Pancreas (tissue), 10 donors: Measurements from ENCODE around the gene DCP1A. TPM values are rescaled to one million over a fixed set of nuclear protein-coding genes. Genes with fewer than 3 reads are reported as not detected.

Experiments
- ATAC-seq, 4 donors: fragments of 200-7000 bp; cut with Tn5 transposase; one replicate each; pipeline versions ENCODE4 v1.8.0 to v1.9.1; 2020; ENCODE audit warnings: mild to moderate bottlenecking in 4 of 4, moderate library complexity in 4 of 4
- DNase-seq, 6 donors: peaks; one replicate each; pipeline ENCODE4 v3.0.0-alpha.2; 2020
- FAIRE-seq: peaks from 2 replicates; lab custom pipeline; 2012; peaks lifted over from hg19 to GRCh38; lab: Jason Lieb, UNC
- H3K27ac ChIP-seq, 4 donors: fragments of 200-600 bp; sonication (generic); 1 replicate in 3 of 4; 2 replicates in 1 of 4; pipeline versions ENCODE4 v1.5.0 to v1.8.0; 2020
- H3K27me3 ChIP-seq, 4 donors: fragments of 200-600 bp; one replicate each; pipeline ENCODE4 v1.8.0; 2021
- H3K36me3 ChIP-seq, 3 donors: fragments of 200-600 bp; sonication (generic) in 1 of 3; one replicate each; pipeline versions ENCODE4 v1.5.0 to v1.8.0; 2020 to 2021
- H3K4me1 ChIP-seq, 3 donors: fragments of 200-600 bp; one replicate each; pipeline ENCODE4 v1.8.0; 2021
- H3K4me3 ChIP-seq, 4 donors: fragments of 200-600 bp; sonication (generic) in 2 of 4; one replicate each; pipeline versions ENCODE4 v1.5.0 to v1.8.0; 2020 to 2021
- H3K9me3 ChIP-seq, 4 donors: fragments of 200-600 bp; one replicate each; pipeline ENCODE4 v1.8.0; 2021
- CTCF ChIP-seq, 4 donors: fragments of 200-600 bp; sonication (generic) in 3 of 4; IDR thresholded peaks; one replicate each; pipeline versions ENCODE4 v1.5.0 to v1.8.0; 2021; ENCODE audit warnings: antibody characterized with exemption in 4 of 4
- WGBS, 2 donors: extraction: QIAGEN DNeasy Blood & Tissue Kit; methylation state at CpG; one replicate each; pipeline ENCODE4 v1.1.7; 2013; 5-methylcytosine and 5-hydroxymethylcytosine counted together
- intact Hi-C, 3 donors: fragments of 100-400 bp; cut with DNase I; formaldehyde crosslinking; loops; one replicate each; pipeline versions ENCODE4 v1.11.1 to v1.14.2; 2022
- polyA plus RNA-seq, 2 donors: library from polyadenylated mRNA; stranded (reverse); fragments of 200-250 nt; gene quantifications; one replicate each; pipeline ENCODE4 v1.2.3, GENCODE V29; 2013
- total RNA-seq, 6 donors: library from RNA; stranded (reverse); fragmentation: NEBNext Ultra II Directional in 4 of 6; extraction: Animal tissue kit (Norgen Biotek cat#: 25700) in 4 of 6; gene quantifications; one replicate each; pipeline versions ENCODE4 v1.2.1 to v1.2.4, GENCODE V29; 2021 to 2023
- donor health status: healthy with polysubstance abuse.
- donor health status: DM: no; HTN: no; CAD: no; lungs with moderate emphysema.
- donor health status: DM: no; HTN: no; CAD: no.
- donor health status: control.
- donor health status: control.
- donor health status: Bipolar disorder and iron deficiency.
- donor health status: DM: yes; HTN: yes; CAD: no.
- donor health status: DM: no; HTN: no; CAD: no.
- donor health status: DM: no; HTN: no; CAD: no.
- donor health status: DM: yes; HTN: yes; CAD: no.

Gene DCP1A
- total and polyA plus RNA-seq, 8 donors, result 4.9 to 13.9 (median 6.9) TPM

GRCh38 chr3:53247619-53248018 lies 99.7 kb downstream of the DCP1A start:
- no peak for ATAC-seq
- H3K4me3 ChIP-seq, result no peak overlapping the region
- WGBS, 2 donors, result 74 to 89% methylated on average over 2 of the region's 2 CpGs
- no peak for FAIRE-seq
- no peak for TF ChIP-seq CTCF (IDR thresholded peaks at IDR 0.05)
- no peak overlapping the region for H3K27ac ChIP-seq
- no peak for DNase-seq
- no peaks in the 10 kb centered on the region for H3K36me3 ChIP-seq
- H3K4me1 ChIP-seq, result peaks cover 18 to 41% (median 22%) of the 10 kb centered on the region in 3 donors
- no peaks in the 10 kb centered on the region for H3K9me3 ChIP-seq
- intact Hi-C loops, result no loop called here
- H3K27me3 ChIP-seq, result no peaks in the 10 kb centered on the region

- Histone ChIP-seq H3K27me3 (no peaks in the 10 kb centered on the region), H3K4me3 (no peak overlapping the region), H3K27ac (peak overlapping the region in 2 of 4 donors; percentile 15 to 59), H3K9me3 (no peaks in the 10 kb centered on the region), H3K36me3 (peaks cover 0 to 13% (median 0%) of the 10 kb centered on the region in 3 donors), H3K4me1 (peaks cover 28 to 46% (median 31%) of the 10 kb centered on the region in 3 donors)
- no peak for TF ChIP-seq CTCF (IDR thresholded peaks at IDR 0.05)
- peak; percentile 51 to 82 (median 62) for ATAC-seq
- 42 to 45% methylated on average over 8 of the region's 8 CpGs for WGBS, 2 donors
- intact Hi-C loops, result no loop called here
- no peak for FAIRE-seq
- DNase-seq, result peak in 3 of 6 donors; percentile 31 to 54 (median 53)
These were observed 103.1 kb downstream of the DCP1A start for GRCh38 chr3:53244271-53244670.

- Histone ChIP-seq H3K4me1 (peaks cover 31 to 50% (median 31%) of the 10 kb centered on the region in 3 donors), H3K27ac (peak overlapping the region in 2 of 4 donors; percentile 15 to 59), H3K27me3 (no peaks in the 10 kb centered on the region), H3K4me3 (no peak overlapping the region), H3K9me3 (no peaks in the 10 kb centered on the region), H3K36me3 (peaks cover 0 to 13% (median 1%) of the 10 kb centered on the region in 3 donors)
- no peak for TF ChIP-seq CTCF (IDR thresholded peaks at IDR 0.05)
- ATAC-seq, result no peak
- no peak for DNase-seq
- FAIRE-seq, result no peak
- 68 to 72% methylated on average over 8 of the region's 8 CpGs for WGBS, 2 donors
- intact Hi-C loops, result no loop called here
These were observed 103.6 kb downstream of the DCP1A start for GRCh38 chr3:53243785-53244184.

GRCh38 chr3:53243165-53243564 lies 104.2 kb downstream of the DCP1A start:
- Histone ChIP-seq H3K4me1 (peaks cover 35 to 56% (median 37%) of the 10 kb centered on the region in 3 donors), H3K4me3 (no peak overlapping the region), H3K9me3 (no peaks in the 10 kb centered on the region), H3K36me3 (peaks cover 0 to 13% (median 4%) of the 10 kb centered on the region in 3 donors), H3K27me3 (no peaks in the 10 kb centered on the region), H3K27ac (peak overlapping the region in 2 of 4 donors; percentile 15 to 59)
- ATAC-seq (peak; percentile 28 to 51 (median 39)), DNase-seq (peak in 3 of 6 donors; percentile 27 to 55 (median 53)), FAIRE-seq (no peak)
- no peak for TF ChIP-seq CTCF (IDR thresholded peaks at IDR 0.05)
- intact Hi-C loops, result no loop called here
- 52 to 63% methylated on average over 14 of the region's 14 CpGs for WGBS, 2 donors

- 60 to 62% methylated on average over 4 of the region's 4 CpGs for WGBS, 2 donors
- no peak for FAIRE-seq
- peak in 1 of 6 donors; percentile 34 for DNase-seq
- intact Hi-C loops, result no loop called here
- ATAC-seq, result no peak
- Histone ChIP-seq H3K27ac (peak overlapping the region in 3 of 4 donors; percentile 3 to 59 (median 13)), H3K4me1 (peaks cover 39 to 61% (median 43%) of the 10 kb centered on the region in 3 donors), H3K27me3 (no peaks in the 10 kb centered on the region), H3K4me3 (no peak overlapping the region), H3K36me3 (peaks cover 0 to 13% (median 4%) of the 10 kb centered on the region in 3 donors), H3K9me3 (no peaks in the 10 kb centered on the region)
- TF ChIP-seq CTCF (IDR thresholded peaks at IDR 0.05), result no peak
These were observed 104.7 kb downstream of the DCP1A start for GRCh38 chr3:53242642-53243041.
